Esophagus muscularis mucosa (tissue), 4 donors: ENCODE results near the gene CNTLN.

Experiments
- CTCF ChIP-seq, 3 experiments: fragments of 200-600 bp in 2 of 3; fragments of 450-650 bp in 1 of 3; sonication (generic) in 2 of 3; IDR thresholded peaks; one replicate each; pipeline ENCODE4 v1.5.1; 2017 to 2019; ENCODE audit warnings: antibody characterized with exemption in 3 of 3, mild to moderate bottlenecking in 2 of 3, moderate library complexity in 1 of 3
- EP300 ChIP-seq: sonication (generic); formaldehyde crosslinking; IDR thresholded peaks from one replicate; pipeline ENCODE4 v1.6.1; 2017; ENCODE audit warnings: antibody characterized with exemption
- POLR2AphosphoS5 ChIP-seq, 2 donors: sonication (generic); formaldehyde crosslinking; IDR thresholded peaks; one replicate each; pipeline ENCODE4 v1.6.1; 2017; ENCODE audit warnings: antibody characterized with exemption in 2 of 2

GRCh38 chr9:17120203-17120602, 14.6 kb upstream of the CNTLN start:
- no peak for TF ChIP-seq CTCF (IDR thresholded peaks at IDR 0.05)
- TF ChIP-seq POLR2AphosphoS5 (IDR thresholded peaks at IDR 0.05) = no peak
- no peak for TF ChIP-seq EP300
